ENCODE data around the gene PDS5B.

Gene PDS5B

GRCh38 chr13:32663660-32664059 lies 77.4 kb downstream of the PDS5B start:
- peaks cover 28% of the 10 kb centered on the region for H3K36me3 ChIP-seq
- H3K27ac ChIP-seq, result no peak overlapping the region
- no peak overlapping the region for H3K4me3 ChIP-seq
- TF ChIP-seq Cebpa-rat (IDR thresholded peaks at IDR 0.05), result no peak
- 0 out of 2 replicates have a peak, but pooled peaks cover 5% of the 10 kb centered on the region for H4K20me1 ChIP-seq
- H3K9me3 ChIP-seq, result no peaks in the 10 kb centered on the region
- H3K27me3 ChIP-seq, result no peaks in the 10 kb centered on the region
- no peaks in the 10 kb centered on the region for H3K4me1 ChIP-seq
- no peak overlapping the region for H3K9ac ChIP-seq
- H3K4me2 ChIP-seq, result no peak overlapping the region

GRCh38 chr13:32666990-32667571 lies 80.8 kb downstream of the PDS5B start:
- H3K27me3 ChIP-seq, result no peaks in the 10 kb centered on the region
- no peaks in the 10 kb centered on the region for H4K20me1 ChIP-seq
- H3K9ac ChIP-seq, result no peak overlapping the region

GRCh38 chr13:32669030-32669646 lies 82.9 kb downstream of the PDS5B start:
- Histone ChIP-seq H3K9ac (no peak overlapping the region), H3K4me2 (no peak overlapping the region), H3K27ac (no peak overlapping the region), H3K4me3 (no peak overlapping the region), H3K27me3 (no peaks in the 10 kb centered on the region), H3K9me3 (no peaks in the 10 kb centered on the region), H3K4me1 (no peaks in the 10 kb centered on the region), H4K20me1 (no peaks in the 10 kb centered on the region), H3K36me3 (peaks cover 38% of the 10 kb centered on the region)
- no peak for TF ChIP-seq Cebpa-rat (IDR thresholded peaks at IDR 0.05)

More at GRCh38 chr13:32666990-32667571, 80.8 kb downstream of the PDS5B start:
- no peak for TF ChIP-seq Cebpa-rat (IDR thresholded peaks at IDR 0.05)
- Histone ChIP-seq H3K27ac (no peak overlapping the region), H3K36me3 (peaks cover 20% of the 10 kb centered on the region), H3K4me2 (no peak overlapping the region), H3K4me1 (no peaks in the 10 kb centered on the region), H3K9me3 (no peaks in the 10 kb centered on the region), H3K4me3 (no peak overlapping the region)

DNA sequence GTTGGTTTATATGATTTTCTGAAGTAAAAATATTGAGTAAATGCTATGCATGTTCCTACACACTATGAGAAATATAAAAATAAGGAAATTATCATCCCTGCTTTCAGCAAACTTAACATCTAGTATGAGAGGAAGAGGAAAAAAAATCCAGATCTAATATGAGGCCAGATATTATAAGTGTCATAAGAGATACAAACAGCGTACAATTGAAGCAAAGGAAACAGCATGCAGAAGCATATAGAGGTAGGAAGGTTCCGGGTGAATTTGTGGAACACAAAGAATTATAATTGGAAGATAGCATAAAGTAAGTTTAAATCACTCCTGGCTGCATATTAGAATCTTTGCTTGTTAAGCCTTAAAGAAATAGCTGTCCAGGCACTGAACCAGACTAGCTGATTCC lies 88.3 kb downstream of the PDS5B start:
- Histone ChIP-seq H3K4me3 (no peak overlapping the region), H3K4me2 (no peak overlapping the region), H3K27ac (no peak overlapping the region), H3K9ac (no peak overlapping the region), H3K4me1 (no peaks in the 10 kb centered on the region), H4K20me1 (no peaks in the 10 kb centered on the region), H3K36me3 (peaks cover 69% of the 10 kb centered on the region), H3K27me3 (no peaks in the 10 kb centered on the region), H3K9me3 (no peaks in the 10 kb centered on the region)
- TF ChIP-seq Cebpa-rat (IDR thresholded peaks at IDR 0.05), result no peak

DNA sequence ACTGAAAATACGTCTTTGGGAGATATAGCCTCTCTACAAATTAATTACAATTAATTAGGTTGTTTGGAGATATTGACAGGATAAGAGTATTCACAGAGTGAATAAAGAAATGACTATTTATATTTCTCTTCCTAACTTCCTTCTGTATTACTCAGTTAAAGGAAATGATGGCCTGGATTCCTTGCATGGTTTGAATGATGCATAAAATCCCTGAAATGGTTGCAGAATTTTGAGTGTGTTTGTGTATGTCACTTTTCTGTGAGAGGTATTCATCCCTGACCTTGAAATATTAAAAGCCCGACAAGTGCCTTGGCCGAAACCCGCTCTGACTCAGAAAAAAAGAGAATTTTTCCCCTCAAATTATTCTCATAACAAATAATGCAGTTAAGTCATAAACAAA lies 90.0 kb downstream of the PDS5B start:
- Histone ChIP-seq H3K4me3 (no peak overlapping the region), H3K27me3 (no peaks in the 10 kb centered on the region), H3K9me3 (no peaks in the 10 kb centered on the region), H3K4me2 (no peak overlapping the region), H3K4me1 (no peaks in the 10 kb centered on the region), H3K36me3 (peaks cover 83% of the 10 kb centered on the region), H4K20me1 (no peaks in the 10 kb centered on the region), H3K27ac (no peak overlapping the region), H3K9ac (no peak overlapping the region)
- no peak for TF ChIP-seq Cebpa-rat (IDR thresholded peaks at IDR 0.05)

DNA sequence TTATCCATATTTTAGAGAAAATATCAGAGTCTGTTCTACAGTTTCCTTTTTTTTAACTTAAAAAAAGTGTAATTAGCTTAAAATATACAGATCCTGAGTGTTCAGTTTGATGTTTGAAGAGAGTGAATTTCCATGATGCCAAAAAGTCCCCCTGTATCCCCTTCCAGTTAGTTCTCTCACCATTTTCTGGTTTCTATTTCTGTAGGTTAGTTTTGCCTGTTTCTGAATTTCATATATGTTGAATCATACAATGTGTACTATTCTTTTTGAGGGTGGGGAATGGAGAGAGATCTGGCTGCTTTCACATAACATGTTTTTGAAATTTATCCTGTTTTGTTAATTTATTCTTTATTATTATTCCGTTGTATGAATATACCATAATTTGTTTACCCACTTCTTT lies 95.9 kb downstream of the PDS5B start:
- Histone ChIP-seq H3K36me3 (peaks cover 67% of the 10 kb centered on the region), H3K4me1 (no peaks in the 10 kb centered on the region), H4K20me1 (no peaks in the 10 kb centered on the region), H3K27me3 (no peaks in the 10 kb centered on the region), H3K4me2 (no peak overlapping the region), H3K27ac (no peak overlapping the region), H3K9me3 (no peaks in the 10 kb centered on the region), H3K4me3 (no peak overlapping the region), H3K9ac (no peak overlapping the region)
- no peak for TF ChIP-seq Cebpa-rat (IDR thresholded peaks at IDR 0.05)

DNA sequence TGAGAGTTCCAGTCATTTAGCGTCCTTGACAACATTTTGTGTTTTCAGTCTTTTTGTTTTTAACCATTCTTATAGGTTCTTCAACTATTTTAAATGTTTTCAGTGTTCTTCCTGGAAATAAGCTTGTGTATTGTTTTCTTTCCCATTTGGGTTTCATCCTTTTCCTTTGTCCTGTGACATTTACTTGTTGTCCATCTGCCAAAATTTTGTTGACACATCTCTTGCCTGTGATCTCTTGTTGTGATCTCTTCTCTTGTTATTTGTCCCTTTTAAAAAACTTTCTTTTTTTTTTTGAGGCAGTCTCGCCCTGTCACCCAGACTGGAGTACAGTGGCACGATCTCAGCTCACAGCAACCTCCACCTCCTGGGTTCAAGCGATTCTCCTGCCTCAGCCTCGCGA lies 96.5 kb downstream of the PDS5B start:
- H3K27ac ChIP-seq, result no peak overlapping the region
- H3K9me3 ChIP-seq, result no peaks in the 10 kb centered on the region
- peaks cover 66% of the 10 kb centered on the region for H3K36me3 ChIP-seq
- no peaks in the 10 kb centered on the region for H3K27me3 ChIP-seq
- no peaks in the 10 kb centered on the region for H4K20me1 ChIP-seq
- no peak for TF ChIP-seq Cebpa-rat (IDR thresholded peaks at IDR 0.05)
- H3K4me1 ChIP-seq, result no peaks in the 10 kb centered on the region
- H3K4me2 ChIP-seq, result no peak overlapping the region
- no peak overlapping the region for H3K4me3 ChIP-seq
- H3K9ac ChIP-seq, result no peak overlapping the region

DNA sequence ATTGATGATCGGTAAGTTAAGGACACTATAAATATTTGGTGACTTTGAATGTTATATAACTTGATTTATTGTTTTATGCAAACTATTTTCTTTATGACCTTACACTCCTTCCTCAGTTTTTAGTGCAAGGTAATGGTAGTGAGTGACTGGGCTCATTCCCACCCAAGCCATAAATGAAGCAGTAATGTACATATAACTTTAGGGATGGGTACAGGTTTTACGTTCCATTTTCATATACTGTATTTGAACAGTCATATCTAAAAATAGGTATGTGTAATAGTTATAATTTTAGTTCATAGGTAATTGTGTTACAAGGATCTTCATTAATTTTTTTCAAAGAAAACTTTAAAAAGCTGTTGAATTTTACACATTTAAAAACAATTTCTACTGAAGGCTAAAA lies 101.0 kb downstream of the PDS5B start:
- H3K4me1 ChIP-seq, result no peaks in the 10 kb centered on the region
- no peak overlapping the region for H3K4me3 ChIP-seq
- H3K27ac ChIP-seq, result no peak overlapping the region
- H3K36me3 ChIP-seq, result peaks cover 39% of the 10 kb centered on the region
- no peaks in the 10 kb centered on the region for H3K27me3 ChIP-seq
- no peak overlapping the region for H3K9ac ChIP-seq
- no peak overlapping the region for H3K4me2 ChIP-seq
- no peak for TF ChIP-seq Cebpa-rat (IDR thresholded peaks at IDR 0.05)
- no peaks in the 10 kb centered on the region for H3K9me3 ChIP-seq
- no peaks in the 10 kb centered on the region for H4K20me1 ChIP-seq

DNA sequence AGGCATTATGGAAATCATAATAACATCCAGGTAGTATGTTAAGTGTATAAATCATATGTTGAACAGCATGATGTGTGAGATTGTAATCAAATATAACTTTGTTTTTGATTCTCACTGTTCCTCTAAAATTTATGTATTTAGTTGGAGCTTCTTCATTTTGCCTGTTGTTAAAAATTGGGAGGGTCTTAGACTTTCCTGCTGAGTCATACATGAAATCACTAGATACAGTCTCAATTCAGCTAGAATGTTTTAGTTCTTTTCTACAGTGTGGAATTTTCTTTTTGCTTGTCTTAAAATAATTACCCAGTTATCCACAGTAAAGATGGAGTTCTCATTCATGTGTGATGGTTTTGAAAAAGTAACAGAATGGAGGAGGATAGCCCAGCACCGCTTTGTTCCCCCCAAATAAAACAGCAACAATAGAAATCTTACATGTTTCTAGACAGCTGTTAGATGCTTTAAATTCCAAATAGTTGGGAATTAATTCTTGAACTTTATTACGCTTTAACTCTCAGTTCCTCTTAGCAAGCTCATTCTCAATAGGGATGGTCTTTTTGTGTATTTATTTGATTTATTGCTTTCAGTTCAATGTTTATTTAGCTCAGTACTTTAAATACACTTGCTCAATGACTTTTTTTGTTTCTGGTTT lies 109.5 kb downstream of the PDS5B start:
- Histone ChIP-seq H3K4me1 (no peaks in the 10 kb centered on the region), H3K27me3 (no peaks in the 10 kb centered on the region), H3K9me3 (no peaks in the 10 kb centered on the region), H3K36me3 (peaks cover 32% of the 10 kb centered on the region), H4K20me1 (no peaks in the 10 kb centered on the region), H3K9ac (no peak overlapping the region), H3K27ac (no peak overlapping the region), H3K4me2 (no peak overlapping the region), H3K4me3 (no peak overlapping the region)
- TF ChIP-seq Cebpa-rat (IDR thresholded peaks at IDR 0.05), result no peak

- Histone ChIP-seq H3K27ac (no peak overlapping the region), H3K4me1 (no peaks in the 10 kb centered on the region), H3K4me3 (no peak overlapping the region), H3K27me3 (no peaks in the 10 kb centered on the region), H4K20me1 (no peaks in the 10 kb centered on the region), H3K9me3 (peaks cover 23% of the 10 kb centered on the region), H3K9ac (no peak overlapping the region), H3K4me2 (no peak overlapping the region), H3K36me3 (peaks cover 74% of the 10 kb centered on the region)
- no peak for TF ChIP-seq Cebpa-rat (IDR thresholded peaks at IDR 0.05)
Measured at GRCh38 chr13:32707471-32707870, 121.2 kb downstream of the PDS5B start.

Data from BLaER1 (cell line).